OCI-LY7 (cell line): Measurements from ENCODE around the gene ZBTB21.

Experiments used
- CTCF ChIP-seq: fragments of 200-600 bp; sonication (generic); conservative IDR thresholded peaks from 2 replicates; pipeline ENCODE4 v1.5.1; 2014; ENCODE audit warnings: mild to moderate bottlenecking, antibody characterized with exemption, low read length, moderate library complexity, mixed read lengths
- EZH2phosphoT487 ChIP-seq: fragments of 200-600 bp; sonication (generic); IDR thresholded peaks from 2 replicates; pipeline ENCODE4 v1.6.1; 2018; ENCODE audit warnings: low read depth, borderline replicate concordance, mild to moderate bottlenecking, mixed run types, antibody characterized with exemption, low read length, moderate library complexity, mixed read lengths

GRCh38 chr21:41952568-41953248 lies 57.5 kb downstream of the ZBTB21 start:
- TF ChIP-seq CTCF (no peak), EZH2phosphoT487 (no peak)
